Heart right ventricle (tissue), 16 donors: ENCODE measurements around the gene HAPLN1. TPM values are rescaled to one million over a fixed set of nuclear protein-coding genes. Genes with fewer than 3 reads are reported as not detected.

ENCODE experiments used
- ATAC-seq, 8 donors: fragments of 200-7000 bp; cut with Tn5 transposase; one replicate each; pipeline ENCODE4 v1.9.1; 2020; ENCODE audit warnings: mild to moderate bottlenecking in 8 of 8, moderate library complexity in 8 of 8, moderate number of reproducible peaks in 1 of 8
- DNase-seq, 2 donors: peaks; one replicate each; pipeline ENCODE4 v3.0.0-alpha.2; 2020
- H3K27ac ChIP-seq, 10 donors: fragments of 200-600 bp; sonication (generic) in 2 of 10; one replicate each; pipeline versions ENCODE4 v1.5.0 to v1.8.0; 2020 to 2022; ENCODE audit warnings: mild to moderate bottlenecking in 3 of 10
- H3K27me3 ChIP-seq, 7 donors: fragments of 200-600 bp; one replicate each; pipeline ENCODE4 v1.8.0; 2021 to 2022; ENCODE audit warnings: mild to moderate bottlenecking in 2 of 7
- H3K36me3 ChIP-seq, 9 donors: fragments of 200-600 bp; sonication (generic) in 1 of 9; one replicate each; pipeline versions ENCODE4 v1.5.0 to v1.8.0; 2020 to 2022; ENCODE audit warnings: mild to moderate bottlenecking in 2 of 9
- H3K4me1 ChIP-seq, 9 donors: fragments of 200-600 bp; sonication (generic) in 1 of 9; one replicate each; pipeline versions ENCODE4 v1.5.0 to v1.8.0; 2020 to 2022; ENCODE audit warnings: mild to moderate bottlenecking in 4 of 9
- H3K4me3 ChIP-seq, 10 donors: fragments of 200-600 bp; sonication (generic) in 2 of 10; one replicate each; pipeline versions ENCODE4 v1.5.0 to v1.8.0; 2020 to 2022; ENCODE audit warnings: mild to moderate bottlenecking in 7 of 10, moderate library complexity in 2 of 10
- H3K9me3 ChIP-seq, 11 donors: fragments of 200-600 bp in 10 of 11; sonication (generic) in 2 of 11; one replicate each; pipeline versions ENCODE4 v1.5.0 to v1.8.0; 2013 to 2022; ENCODE audit warnings: mild to moderate bottlenecking in 2 of 11, control low read depth in 1 of 11, moderate library complexity in 1 of 11
- CTCF ChIP-seq, 9 donors: fragments of 200-600 bp; sonication (generic) in 2 of 9; IDR thresholded peaks; one replicate each; pipeline versions ENCODE4 v1.5.0 to v1.8.0; 2021 to 2022; ENCODE audit warnings: antibody characterized with exemption in 9 of 9, mild to moderate bottlenecking in 5 of 9, moderate library complexity in 1 of 9
- WGBS, 2 donors: extraction: QIAGEN DNeasy Blood & Tissue Kit; methylation state at CpG; one replicate each; pipeline ENCODE4 v1.1.7; 2013; ENCODE audit warnings: inconsistent platforms in 1 of 2; 5-methylcytosine and 5-hydroxymethylcytosine counted together
- intact Hi-C, 10 donors: fragments of 100-400 bp; cut with DNase I; formaldehyde crosslinking; loops; one replicate each; pipeline versions ENCODE4 v1.11.1 to v1.14.2; 2022
- polyA plus RNA-seq, 2 donors: library from polyadenylated mRNA; stranded (reverse); fragments of 200-250 nt; gene quantifications; one replicate each; pipeline ENCODE4 v1.2.3, GENCODE V29; 2013
- total RNA-seq, 10 donors: library from RNA; stranded (reverse); fragmentation: NEBNext Ultra II Directional in 3 of 10; extraction: Animal tissue kit (Norgen Biotek cat#: 25700) in 3 of 10; gene quantifications; one replicate each; pipeline versions ENCODE4 v1.2.1 to v1.2.4, GENCODE V29; 2021 to 2023
- donor health status: Arrhythmogenic right ventricular cardiomyopathy.
- donor health status: ischemic (EF 13 %, LVEDD 7.1; RV severe dilation, severe dysfunction).
- donor health status: healthy with polysubstance abuse.
- donor health status: DM: no; HTN: yes; CAD: no.
- donor health status: DM: no; HTN: no; CAD: no.
- donor health status: ischemic (EF 25% LVEDD 6.9; RV normal size, moderate dysfunction).
- donor health status: ischemic (EF 25% LVEDD 5.7; RV mildly dilated, moderate dysfunction).
- donor health status: healthy.
- donor health status: DM: yes; HTN: yes; CAD: no.
- donor health status: Ischemic cardiomyopathy.
- donor health status: ischemic (EF 35%, LVEDD 5.7; RV mildly dilated, moderate dysfunction).
- donor health status: nonischemic (EF 11% LVEDD 7.7; RV severe dilation, severe dysfunction).
- donor health status: DM: yes; HTN: yes; CAD: no.
- donor health status: PGD.
- donor health status: ischemic (EF 29% LVEDD 5.4; RV normal size, mild dysfunction).
- donor health status: nonischemic (EF 23%, LVEDD 6.1; RV moderate dilation, normal function).

The HAPLN1 gene
- total and polyA plus RNA-seq, 12 donors, result 0.07 to 4.4 (median 1.0) TPM; not detected in 1

GRCh38 chr5:83665631-83666030, 55.0 kb downstream of the HAPLN1 start:
- ATAC-seq (no peak), DNase-seq (no peak)
- TF ChIP-seq CTCF (IDR thresholded peaks at IDR 0.05), result no peak
- H3K36me3 ChIP-seq, result no peaks in the 10 kb centered on the region
- H3K9me3 ChIP-seq, result no peaks in the 10 kb centered on the region
- no peak overlapping the region for H3K27ac ChIP-seq
- no peak overlapping the region for H3K4me3 ChIP-seq
- H3K4me1 ChIP-seq, result no peaks in the 10 kb centered on the region
- intact Hi-C loops, result no loop called here
- H3K27me3 ChIP-seq, result peaks cover 0 to 10% (median 0%) of the 10 kb centered on the region in 7 donors

- no peaks in the 10 kb centered on the region for H3K4me1 ChIP-seq
- no peak overlapping the region for H3K4me3 ChIP-seq
- no peak for TF ChIP-seq CTCF (IDR thresholded peaks at IDR 0.05)
- WGBS, 2 donors, result 71 to 74% methylated on average over 3 of the region's 3 CpGs
- ATAC-seq (no peak), DNase-seq (no peak)
- no peaks in the 10 kb centered on the region for H3K36me3 ChIP-seq
- no peaks in the 10 kb centered on the region for H3K27me3 ChIP-seq
- H3K27ac ChIP-seq, result no peak overlapping the region
- intact Hi-C loops, result no loop called here
- no peaks in the 10 kb centered on the region for H3K9me3 ChIP-seq
Measured at GRCh38 chr5:83662558-83662957, 58.1 kb downstream of the HAPLN1 start.

- no peaks in the 10 kb centered on the region for H3K27me3 ChIP-seq
Measured at GRCh38 chr5:83657807-83658525, 62.7 kb downstream of the HAPLN1 start.

GRCh38 chr5:83654427-83654994, 66.1 kb downstream of the HAPLN1 start:
- Histone ChIP-seq H3K27ac (no peak overlapping the region), H3K4me3 (no peak overlapping the region), H3K9me3 (no peaks in the 10 kb centered on the region), H3K27me3 (no peaks in the 10 kb centered on the region), H3K4me1 (peaks cover 0 to 3% (median 0%) of the 10 kb centered on the region in 9 donors), H3K36me3 (no peaks in the 10 kb centered on the region)
- TF ChIP-seq CTCF (IDR thresholded peaks at IDR 0.05), result no peak
- no peak for DNase-seq
- no peak for ATAC-seq
- intact Hi-C loops, result no loop called here
- WGBS, 2 donors, result 91 to 96% methylated on average over 1 of the region's 1 CpG

More at GRCh38 chr5:83657807-83658525, 62.7 kb downstream of the HAPLN1 start:
- TF ChIP-seq CTCF (IDR thresholded peaks at IDR 0.05), result no peak
- DNase-seq, result no peak
- peaks cover 0 to 3% (median 0%) of the 10 kb centered on the region in 9 donors for H3K4me1 ChIP-seq
- WGBS, 2 donors, result 94% methylated on average over 1 of the region's 1 CpG
- intact Hi-C loops, result no loop called here
- H3K4me3 ChIP-seq, result no peak overlapping the region
- ATAC-seq, result no peak
- H3K36me3 ChIP-seq, result no peaks in the 10 kb centered on the region
- no peak overlapping the region for H3K27ac ChIP-seq
- no peaks in the 10 kb centered on the region for H3K9me3 ChIP-seq
